ENCODE measurements around the gene FASN.
A peak's percentile ranks its signal among the peaks of the same experiment; 100 is the strongest.
"Not testable (repeated sequence)": the region's sequence is repeated elsewhere in the genome, so short reads cannot be mapped to it uniquely, and the experiment has no call there.

Gene FASN
- long read RNA-seq, donor 1, partial matches to known transcripts = 0 of 1 reads
- long read RNA-seq, donor 1, other reads (novel, unspliced or antisense) = 0 of 1 reads
- long read RNA-seq, donor 2, partial matches to known transcripts = 0 of 2 reads
- long read RNA-seq, donor 2, other reads (novel, unspliced or antisense) = 0 of 2 reads
- long read RNA-seq, donor 3, full-length matches to known transcripts = 3 of 3 reads
- long read RNA-seq, donor 3, partial matches to known transcripts = 0 of 3 reads
- long read RNA-seq, donor 3, other reads (novel, unspliced or antisense) = 0 of 3 reads
- long read RNA-seq, donor 4, partial matches to known transcripts = 6 of 9 reads
- long read RNA-seq, donor 4, other reads (novel, unspliced or antisense) = 0 of 9 reads
- long read RNA-seq, donor 5, full-length matches to known transcripts = 5 of 5 reads
- long read RNA-seq, donor 5, partial matches to known transcripts = 0 of 5 reads
- long read RNA-seq, donor 5, other reads (novel, unspliced or antisense) = 0 of 5 reads
- long read RNA-seq, donor 6, partial matches to known transcripts = 0 of 2 reads
- long read RNA-seq, donor 6, other reads (novel, unspliced or antisense) = 0 of 2 reads
- long read RNA-seq, donor 7 = 0 reads
- long read RNA-seq, donor 8, partial matches to known transcripts = 0 of 1 reads
- long read RNA-seq, donor 8, other reads (novel, unspliced or antisense) = 0 of 1 reads

GRCh38 chr17:82098169-82098938, at the start of gene FASN:
Gene FASN (minus strand): TSS chr17:82098236. CDS start chr17:82096445, 1,791 bp downstream.
- DNase-seq = peak; percentile 99

GRCh38 chr17:82146663-82147654, 48.9 kb upstream of the FASN start:
- DNase-seq = no peak

GRCh38 chr17:82145550-82146155, 47.6 kb upstream of the FASN start:
- DNase-seq = no peak

GRCh38 chr17:82143333-82143732, 45.3 kb upstream of the FASN start:
- DNase-seq = no peak

GRCh38 chr17:82139961-82140360, 41.9 kb upstream of the FASN start:
- not testable (repeated sequence) for DNase-seq

GRCh38 chr17:82138511-82138992, 40.5 kb upstream of the FASN start:
- DNase-seq = no peak

- DNase-seq = no peak
These were observed 36.1 kb upstream of the FASN start for GRCh38 chr17:82134101-82134500.

GRCh38 chr17:82133166-82133953, 35.3 kb upstream of the FASN start:
- not testable (repeated sequence) for DNase-seq

- no peak for DNase-seq
These were observed 31.1 kb upstream of the FASN start for GRCh38 chr17:82129095-82129494.

- DNase-seq = no peak
These were observed 30.3 kb upstream of the FASN start for GRCh38 chr17:82128287-82128686.

- DNase-seq = no peak
These were observed 29.7 kb upstream of the FASN start for GRCh38 chr17:82127704-82128103.

GRCh38 chr17:82127315-82127595, 29.2 kb upstream of the FASN start:
- no peak for DNase-seq

- DNase-seq = no peak
These were observed 28.7 kb upstream of the FASN start for GRCh38 chr17:82126556-82127314.

- no peak for DNase-seq
These were observed 26.1 kb upstream of the FASN start for GRCh38 chr17:82124101-82124500.

GRCh38 chr17:82121660-82122629, 23.9 kb upstream of the FASN start:
- DNase-seq = no peak

- no peak for DNase-seq
These were observed 23.2 kb upstream of the FASN start for GRCh38 chr17:82121246-82121645.

- DNase-seq = no peak
These were observed 22.1 kb upstream of the FASN start for GRCh38 chr17:82120148-82120547.

GRCh38 chr17:82118815-82119380, 20.9 kb upstream of the FASN start:
- no peak for DNase-seq

Data from right kidney (tissue), 9 donors.